AG09319 (cell line): ENCODE data around the gene MSRB3.

Experiments used
- DNase-seq: peaks from one replicate; pipeline ENCODE4 v3.0.0-alpha.2; 2010; ENCODE audit warnings: low read depth; ENCODE audit errors: extremely low read depth
- CTCF ChIP-seq: IDR thresholded peaks from 2 replicates; pipeline ENCODE4 v1.5.1; 2011; ENCODE audit warnings: low read depth, mild to moderate bottlenecking, inconsistent platforms, low read length, moderate library complexity

The MSRB3 gene

GRCh38 chr12:65326616-65327015, 48.1 kb downstream of the MSRB3 start:
- no peak for DNase-seq
- no peak for TF ChIP-seq CTCF

GRCh38 chr12:65327207-65328076, 49.0 kb downstream of the MSRB3 start:
- peak; percentile 72 for DNase-seq
- TF ChIP-seq CTCF: no peak

- no peak for TF ChIP-seq CTCF
- no peak for DNase-seq
These were observed 51.2 kb downstream of the MSRB3 start for GRCh38 chr12:65329721-65330120.

- TF ChIP-seq CTCF: no peak
- no peak for DNase-seq
These were observed 51.8 kb downstream of the MSRB3 start for GRCh38 chr12:65330331-65330730.

GRCh38 chr12:65331456-65331855, 53.0 kb downstream of the MSRB3 start:
- DNase-seq: no peak
- TF ChIP-seq CTCF: no peak

GRCh38 chr12:65333649-65334048, 55.2 kb downstream of the MSRB3 start:
- no peak for TF ChIP-seq CTCF
- DNase-seq: no peak

- no peak for DNase-seq
- no peak for TF ChIP-seq CTCF
These were observed 56.0 kb downstream of the MSRB3 start for GRCh38 chr12:65334521-65334920.
